Body of pancreas (tissue), 4 donors: ENCODE data around the gene PAFAH2. TPM values are rescaled to one million over a fixed set of nuclear protein-coding genes. Genes with fewer than 3 reads are reported as not detected.
A peak's percentile ranks its signal among the peaks of the same experiment; 100 is the strongest.

Experiments used
- ATAC-seq: fragments of 150-250 bp; one replicate; pipeline ENCODE4 v1.9.1; 2016
- DNase-seq, 4 donors: peaks; one replicate each; pipeline ENCODE4 v3.0.0-alpha.2; 2019
- H3K27ac ChIP-seq, 4 donors: fragments of 200-600 bp; sonication (generic); 1 replicate in 3 of 4; 2 replicates in 1 of 4; pipeline versions ENCODE4 v1.5.1 to v1.6.1; 2016 to 2019; ENCODE audit warnings: mild to moderate bottlenecking in 1 of 4, mixed read lengths in 1 of 4, moderate library complexity in 1 of 4
- H3K27me3 ChIP-seq, 2 donors: fragments of 200-600 bp; sonication (generic); one replicate each; pipeline ENCODE4 v1.6.0; 2016; ENCODE audit warnings: mild to moderate bottlenecking in 1 of 2
- H3K36me3 ChIP-seq, 2 donors: fragments of 200-600 bp; sonication (generic); replicated peaks in 1 of 2; 2 replicates each; pipeline ENCODE4 v1.5.1; 2016; ENCODE audit warnings: low read depth in 2 of 2; ENCODE audit not compliant: insufficient read depth in 1 of 2
- H3K4me1 ChIP-seq: fragments of 200-600 bp; sonication (generic); one replicate; pipeline ENCODE4 v1.6.0; 2016
- H3K4me3 ChIP-seq, 2 donors: fragments of 200-600 bp; sonication (generic); 1 replicate in 1 of 2; 2 replicates in 1 of 2; pipeline ENCODE4 v1.5.1; 2016 to 2019
- H3K9me3 ChIP-seq, 3 donors: fragments of 200-600 bp; sonication (generic); 1 replicate in 2 of 3; 2 replicates in 1 of 3; pipeline ENCODE4 v1.5.1; 2016
- CTCF ChIP-seq, 7 experiments: fragments of 450-650 bp in 4 of 7; fragments of 200-600 bp in 3 of 7; sonication (generic) in 3 of 7; IDR thresholded peaks; one replicate each; pipeline ENCODE4 v1.5.1; 2016 to 2019; ENCODE audit warnings: antibody characterized with exemption in 7 of 7
- POLR2A ChIP-seq, 3 donors: fragments of 450-650 bp; IDR thresholded peaks; one replicate each; pipeline ENCODE4 v1.6.1; 2016; ENCODE audit warnings: antibody characterized with exemption in 3 of 3, mild to moderate bottlenecking in 2 of 3
- WGBS, 2 donors: methylation state at CpG; one replicate each; pipeline ENCODE4 v1.1.5; 2017; 5-methylcytosine and 5-hydroxymethylcytosine counted together
- intact Hi-C: fragments of 100-400 bp; cut with DNase I; formaldehyde crosslinking; loops from one replicate; pipeline ENCODE4 v1.15.1; 2023
- total RNA-seq, 2 donors: library from RNA; depleted of rRNA; stranded (reverse); fragments of >200 nt; gene quantifications; one replicate each; pipeline ENCODE4 v1.1.0, GENCODE V29; 2016

PAFAH2 gene
- total RNA-seq, 2 donors from 2014 or later = 14.8 to 46.4 TPM

- Histone ChIP-seq H3K36me3 (no peaks in the 10 kb centered on the region), H3K4me3 (no peak overlapping the region), H3K9me3 (no peaks in the 10 kb centered on the region), H3K4me1 (peaks cover 6% of the 10 kb centered on the region), H3K27ac (no peak overlapping the region), H3K27me3 (no peaks in the 10 kb centered on the region)
- ATAC-seq (no peak), DNase-seq (no peak)
- WGBS, 2 donors = 22 to 29% methylated on average over 5 of the region's 5 CpGs
- intact Hi-C loops = no loop called here
- TF ChIP-seq POLR2A (IDR thresholded peaks at IDR 0.05) (no peak), CTCF (IDR thresholded peaks at IDR 0.05) (no peak)
These were observed 27.2 kb upstream of the PAFAH2 start for GRCh38 chr1:26025060-26025459.

DNA sequence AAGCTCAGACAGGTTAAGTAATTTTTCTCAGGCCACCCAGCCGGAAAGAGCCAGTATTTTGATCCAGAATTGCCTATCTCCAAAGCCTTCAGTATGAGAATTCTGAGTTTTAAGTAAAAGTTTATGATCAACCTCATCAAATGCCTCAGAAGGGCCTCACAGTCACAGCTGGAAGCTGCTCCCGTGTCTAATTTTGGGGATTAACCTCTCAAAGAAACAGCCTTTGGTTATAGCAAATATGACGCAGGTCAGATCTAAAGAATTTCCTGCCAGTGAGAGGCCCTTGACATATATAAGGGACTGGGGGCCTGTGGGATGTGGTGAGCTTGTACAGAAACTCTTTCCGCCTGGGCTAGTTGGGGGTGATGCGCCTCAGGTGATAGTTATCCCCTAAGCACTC is 26.0 kb upstream of the PAFAH2 start:
- no peaks in the 10 kb centered on the region for H3K36me3 ChIP-seq
- WGBS, 2 donors = 86 to 91% methylated on average over 5 of the region's 5 CpGs
- ATAC-seq (no peak), DNase-seq (no peak)
- no peak overlapping the region for H3K27ac ChIP-seq
- no peaks in the 10 kb centered on the region for H3K9me3 ChIP-seq
- peaks cover 6% of the 10 kb centered on the region for H3K4me1 ChIP-seq
- H3K4me3 ChIP-seq = no peak overlapping the region
- intact Hi-C loops = no loop called here
- no peaks in the 10 kb centered on the region for H3K27me3 ChIP-seq
- TF ChIP-seq POLR2A (IDR thresholded peaks at IDR 0.05) (no peak), CTCF (IDR thresholded peaks at IDR 0.05) (no peak)

DNA sequence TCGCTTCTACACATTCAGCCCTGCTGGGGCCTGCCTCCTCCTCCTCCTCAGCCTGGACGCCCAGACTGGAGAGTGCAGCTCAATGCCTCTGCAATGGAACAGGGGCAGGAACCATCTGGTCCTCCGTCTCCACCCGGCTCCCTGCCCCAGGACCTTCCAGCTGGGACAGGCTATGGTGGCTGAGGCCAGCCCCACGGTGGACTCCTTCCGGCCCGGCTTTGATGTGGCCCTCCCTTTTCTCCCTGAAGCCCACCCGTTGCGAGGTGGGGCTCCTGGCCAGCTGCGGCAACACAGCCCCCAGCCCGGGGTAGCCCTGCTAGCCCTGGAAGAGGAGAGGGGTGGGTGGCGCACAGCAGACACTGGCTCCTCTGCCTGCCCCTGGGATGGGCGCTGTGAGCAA is 25.1 kb upstream of the PAFAH2 start:
- no peak for DNase-seq
- H3K4me3 ChIP-seq = no peak overlapping the region
- no peak for TF ChIP-seq POLR2A (IDR thresholded peaks at IDR 0.05)
- TF ChIP-seq CTCF (IDR thresholded peaks at IDR 0.05) = no peak
- no peak for ATAC-seq
- H3K27me3 ChIP-seq = no peaks in the 10 kb centered on the region
- H3K4me1 ChIP-seq = peaks cover 6% of the 10 kb centered on the region
- 84 to 90% methylated on average over 13 of the region's 13 CpGs for WGBS, 2 donors
- no peaks in the 10 kb centered on the region for H3K9me3 ChIP-seq
- intact Hi-C loops = no loop called here
- H3K27ac ChIP-seq = no peak overlapping the region
- H3K36me3 ChIP-seq = no peaks in the 10 kb centered on the region

DNA sequence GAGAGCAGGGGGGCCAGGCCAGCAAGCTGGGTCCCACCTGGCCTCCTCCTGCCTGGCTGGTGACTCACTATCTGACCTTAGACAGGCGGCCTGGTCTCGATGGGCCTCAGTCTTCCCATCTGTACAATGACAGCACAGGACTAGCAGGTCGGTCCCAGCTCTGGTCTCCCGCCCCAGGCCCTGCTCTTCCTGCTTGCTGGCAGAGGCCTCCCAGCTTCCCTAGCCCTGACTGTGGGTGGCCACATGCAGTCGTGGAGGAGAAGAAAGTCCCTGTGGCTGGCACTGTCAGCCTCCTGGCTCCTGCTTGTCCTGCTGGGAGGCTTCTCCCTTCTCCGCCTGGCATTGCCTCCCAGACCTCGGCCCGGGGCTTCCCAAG is 24.5 kb upstream of the PAFAH2 start:
- ATAC-seq (no peak), DNase-seq (no peak)
- Histone ChIP-seq H3K36me3 (no peaks in the 10 kb centered on the region), H3K27ac (no peak overlapping the region), H3K9me3 (no peaks in the 10 kb centered on the region), H3K27me3 (no peaks in the 10 kb centered on the region), H3K4me3 (no peak overlapping the region), H3K4me1 (peaks cover 6% of the 10 kb centered on the region)
- intact Hi-C loops = no loop called here
- 93 to 100% methylated on average over 1 to 8 of the region's 8 CpGs for WGBS, 2 donors
- TF ChIP-seq POLR2A (IDR thresholded peaks at IDR 0.05) (no peak), CTCF (IDR thresholded peaks at IDR 0.05) (no peak)

- no peak within 1 kb of the TSS for H3K4me3 ChIP-seq
- H3K27ac ChIP-seq = no peak within 1 kb of the TSS
- no peak for DNase-seq
- peaks cover 6% of the 10 kb centered on the region for H3K4me1 ChIP-seq
- TF ChIP-seq POLR2A (IDR thresholded peaks at IDR 0.05) = no peak
- no peak for TF ChIP-seq CTCF (IDR thresholded peaks at IDR 0.05)
- H3K27me3 ChIP-seq = no peaks in the 10 kb centered on the region
- no peaks in the 10 kb centered on the region for H3K36me3 ChIP-seq
- WGBS, 2 donors = 59 to 61% methylated on average over 11 to 15 of the region's 15 CpGs
- ATAC-seq = peak; percentile 16
- intact Hi-C loops = no loop called here
- no peaks in the 10 kb centered on the region for H3K9me3 ChIP-seq
These were observed 24.0 kb upstream of the PAFAH2 start, which contains the start of gene EXTL1 for GRCh38 chr1:26021647-26022403. EXTL1 (plus strand) TSS chr1:26021775; CDS start chr1:26022647, 872 bp downstream.
